AG09319 (cell line): Measurements from ENCODE around the gene TMEM95.

Experiments used
- DNase-seq: peaks from one replicate; pipeline ENCODE4 v3.0.0-alpha.2; 2010; ENCODE audit warnings: low read depth; ENCODE audit errors: extremely low read depth
- TF ChIP-seq, protein P1 (sequence below): IDR thresholded peaks from 2 replicates; pipeline ENCODE4 v1.5.1; 2011; ENCODE audit warnings: low read depth, mild to moderate bottlenecking, inconsistent platforms, low read length, moderate library complexity

TMEM95 gene

DNA sequence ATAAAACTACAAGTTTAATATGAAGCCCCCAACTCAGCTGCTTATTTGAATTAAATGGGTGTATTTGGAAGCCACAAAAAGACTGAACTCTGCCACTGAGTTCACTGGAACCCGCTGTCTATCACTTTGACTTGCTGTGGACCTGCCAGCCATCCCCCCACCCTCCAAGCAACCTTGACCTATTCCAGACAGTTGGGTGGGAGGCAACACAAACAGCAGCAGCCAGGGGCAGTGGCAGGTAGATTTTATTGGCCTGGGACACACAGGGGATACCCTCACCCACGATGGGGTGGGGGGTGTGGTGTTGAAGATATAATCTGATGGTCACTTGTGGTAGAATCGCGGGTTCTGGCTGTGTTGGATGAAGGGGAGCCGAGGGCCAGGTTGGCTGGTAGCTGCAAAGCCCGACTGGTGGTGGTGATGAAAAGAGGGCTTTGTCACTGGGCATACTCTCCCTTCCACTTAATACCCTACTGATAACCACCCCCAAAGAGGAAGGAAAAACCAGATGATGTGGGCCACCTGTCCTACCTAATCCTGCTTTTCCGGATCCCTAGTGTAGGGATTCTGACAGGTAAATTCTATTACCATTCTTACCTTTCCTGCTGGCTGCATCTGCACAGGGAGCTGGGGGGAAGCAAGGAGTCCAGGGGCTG is 42.4 kb upstream of the TMEM95 start:
- DNase-seq, result no peak

DNA sequence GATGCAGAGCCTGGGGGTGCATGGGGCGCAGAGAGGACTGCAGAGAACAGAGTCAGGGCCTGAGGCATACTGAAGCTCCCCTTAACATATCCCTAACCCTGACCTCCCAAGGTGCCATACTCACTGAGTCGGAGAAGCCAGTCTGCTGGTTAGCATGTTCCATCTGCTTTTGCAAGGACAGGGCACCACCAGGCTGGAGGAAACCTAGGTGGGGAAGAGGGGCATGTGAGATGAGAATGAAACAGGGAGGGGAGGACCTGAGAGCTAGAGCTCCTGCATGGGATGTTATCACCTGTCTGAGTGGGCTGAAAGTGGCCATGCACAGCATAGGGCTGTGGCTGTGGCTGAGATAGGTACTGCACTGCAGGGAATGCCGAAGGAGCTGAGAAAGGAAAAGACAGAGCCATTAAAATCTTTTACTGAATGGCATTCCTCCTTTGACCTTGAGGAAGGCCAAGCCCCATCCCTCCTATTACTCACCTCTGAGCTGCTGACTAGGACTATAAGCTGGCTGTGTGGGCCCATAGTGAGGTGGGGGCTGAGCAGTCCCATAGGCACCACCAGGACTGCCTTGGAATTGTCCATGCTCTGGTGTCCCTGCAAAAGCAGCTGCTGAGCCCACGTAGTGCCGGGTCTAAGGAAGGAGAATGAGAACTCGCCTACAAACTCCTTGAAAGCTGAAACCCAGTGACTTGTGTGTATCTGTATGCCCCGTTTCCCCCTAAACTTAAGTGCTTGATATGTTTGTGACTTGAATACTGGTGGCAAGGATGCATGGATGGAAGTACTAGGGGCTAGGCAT is 41.7 kb upstream of the TMEM95 start:
- TF ChIP-seq, protein P1, sequence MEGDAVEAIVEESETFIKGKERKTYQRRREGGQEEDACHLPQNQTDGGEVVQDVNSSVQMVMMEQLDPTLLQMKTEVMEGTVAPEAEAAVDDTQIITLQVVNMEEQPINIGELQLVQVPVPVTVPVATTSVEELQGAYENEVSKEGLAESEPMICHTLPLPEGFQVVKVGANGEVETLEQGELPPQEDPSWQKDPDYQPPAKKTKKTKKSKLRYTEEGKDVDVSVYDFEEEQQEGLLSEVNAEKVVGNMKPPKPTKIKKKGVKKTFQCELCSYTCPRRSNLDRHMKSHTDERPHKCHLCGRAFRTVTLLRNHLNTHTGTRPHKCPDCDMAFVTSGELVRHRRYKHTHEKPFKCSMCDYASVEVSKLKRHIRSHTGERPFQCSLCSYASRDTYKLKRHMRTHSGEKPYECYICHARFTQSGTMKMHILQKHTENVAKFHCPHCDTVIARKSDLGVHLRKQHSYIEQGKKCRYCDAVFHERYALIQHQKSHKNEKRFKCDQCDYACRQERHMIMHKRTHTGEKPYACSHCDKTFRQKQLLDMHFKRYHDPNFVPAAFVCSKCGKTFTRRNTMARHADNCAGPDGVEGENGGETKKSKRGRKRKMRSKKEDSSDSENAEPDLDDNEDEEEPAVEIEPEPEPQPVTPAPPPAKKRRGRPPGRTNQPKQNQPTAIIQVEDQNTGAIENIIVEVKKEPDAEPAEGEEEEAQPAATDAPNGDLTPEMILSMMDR, result no peak
- DNase-seq, result no peak

More for the DNA sequence above, 42.4 kb upstream of the TMEM95 start:
- TF ChIP-seq, protein P1, result no peak

DNA sequence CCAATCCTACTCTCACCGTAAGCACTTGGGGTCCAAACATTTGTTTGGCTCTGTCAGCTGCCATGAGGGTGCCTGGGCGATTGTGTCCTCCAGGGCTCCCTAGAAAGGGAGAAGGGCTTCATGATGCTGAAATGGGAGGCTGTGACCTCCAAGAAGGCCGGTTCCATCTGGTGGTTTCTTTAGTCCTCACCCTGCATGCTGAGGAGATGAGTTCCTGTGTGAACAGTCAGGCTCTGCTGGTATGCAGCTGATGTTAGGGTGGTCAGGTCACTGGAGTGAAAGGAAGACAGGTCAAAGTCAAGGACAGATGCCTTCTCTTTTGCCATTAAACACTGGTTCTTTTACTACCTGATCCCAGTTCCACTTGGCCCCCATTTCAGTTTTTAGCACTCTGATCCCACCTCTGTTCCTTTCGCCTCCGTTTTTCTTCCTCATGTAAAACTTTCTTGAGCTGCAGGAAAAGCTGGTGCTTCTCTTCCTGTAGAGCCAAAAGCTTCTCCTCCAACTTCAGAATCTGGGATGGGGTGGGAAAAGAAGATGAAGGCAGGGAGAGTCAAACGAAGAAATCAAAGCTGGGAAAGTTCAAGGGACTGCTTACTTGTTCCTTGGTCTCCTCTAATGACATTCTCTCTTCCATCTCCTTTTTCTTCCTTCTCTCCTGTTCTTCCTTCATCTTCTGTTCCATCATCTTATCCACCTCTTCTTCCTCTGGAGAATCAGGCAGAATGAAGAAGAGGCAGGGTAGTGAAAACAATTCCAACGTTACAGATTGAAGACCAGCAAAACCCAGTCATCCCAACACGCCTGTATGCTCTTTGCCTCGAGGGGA is 40.9 kb upstream of the TMEM95 start:
- TF ChIP-seq, protein P1, result no peak
- DNase-seq, result no peak

DNA sequence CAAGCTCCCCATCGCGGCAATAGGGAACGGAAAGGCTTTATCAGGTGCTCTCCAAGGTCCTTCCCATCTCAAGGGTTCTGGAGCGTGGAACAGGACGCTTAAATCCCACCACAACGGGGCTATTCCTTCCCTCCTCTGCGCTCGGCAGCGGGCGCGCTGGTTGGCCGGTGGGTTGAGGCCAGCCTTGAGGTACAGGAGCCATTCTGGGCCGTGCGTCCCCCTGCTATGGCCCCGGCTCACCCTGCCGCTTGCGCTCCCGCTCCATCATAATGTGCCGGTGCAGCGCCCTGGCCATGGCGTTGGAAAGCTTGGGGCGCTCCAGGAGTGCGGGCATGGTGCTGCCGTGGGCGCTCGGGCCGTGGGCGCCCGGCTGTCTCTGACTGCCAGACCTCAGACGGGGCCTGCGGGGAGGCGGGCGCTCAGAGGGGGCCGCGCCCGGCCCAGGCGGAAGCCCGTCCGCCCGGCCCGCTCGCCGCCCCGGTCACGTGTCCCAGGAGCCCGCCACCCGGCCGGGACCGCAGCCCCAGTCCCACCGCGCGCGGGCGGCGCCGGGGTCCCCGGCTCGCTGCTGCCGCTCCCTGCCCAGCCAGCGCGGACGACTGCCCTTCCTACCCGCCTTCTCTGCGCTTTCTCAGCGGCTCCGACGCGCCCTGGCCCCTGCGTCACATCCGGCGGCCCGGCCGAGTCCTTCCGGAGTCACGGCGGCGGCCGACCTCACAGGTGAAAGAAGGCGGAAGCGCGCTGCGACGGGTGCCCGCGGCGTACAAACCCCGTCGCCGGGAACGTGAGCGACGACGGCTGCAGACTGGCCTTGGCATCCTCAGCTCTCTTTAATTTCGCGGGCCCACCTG is 40.0 kb upstream of the TMEM95 start, which contains the start of gene GPS2:
TSS of gene GPS2 (minus strand) at position 642 of the 851 bp plus-strand sequence. CDS start at position 334, 308 bp downstream.
- no peak for DNase-seq
- TF ChIP-seq, protein P1, result no peak

DNA sequence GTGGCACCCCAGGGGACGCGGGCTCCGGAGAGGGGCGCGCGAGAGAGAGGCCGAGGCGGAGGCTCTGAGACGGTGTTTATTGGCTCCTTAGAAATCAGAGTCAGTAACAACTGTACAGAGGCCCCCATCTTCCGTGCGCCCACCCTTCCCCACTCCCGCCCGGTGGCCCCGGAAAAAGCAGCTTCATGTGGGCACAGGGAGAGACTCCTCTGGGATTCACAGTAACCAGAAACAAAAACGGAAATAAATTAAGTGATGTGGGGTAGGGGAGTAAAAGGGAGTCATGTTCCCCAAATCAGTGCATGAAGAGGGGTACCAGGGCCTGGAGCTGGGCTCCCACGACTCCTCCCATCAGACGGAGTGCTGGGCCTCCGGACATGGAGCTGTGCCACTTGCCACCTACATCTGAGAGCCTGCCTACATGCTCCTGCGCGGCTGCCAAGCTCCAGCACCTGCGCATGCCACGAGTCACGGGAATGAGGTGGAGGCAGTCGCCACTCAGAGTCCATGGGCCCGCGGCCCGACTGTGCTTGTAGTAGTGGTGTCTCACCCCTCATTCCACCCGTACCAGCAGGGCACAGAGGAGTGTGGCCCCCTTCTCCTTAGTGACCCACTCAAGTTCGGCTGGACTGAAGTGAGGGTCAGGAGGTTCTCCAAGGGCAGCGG is 39.3 kb upstream of the TMEM95 start:
- no peak for DNase-seq
- TF ChIP-seq, protein P1, result no peak

DNA sequence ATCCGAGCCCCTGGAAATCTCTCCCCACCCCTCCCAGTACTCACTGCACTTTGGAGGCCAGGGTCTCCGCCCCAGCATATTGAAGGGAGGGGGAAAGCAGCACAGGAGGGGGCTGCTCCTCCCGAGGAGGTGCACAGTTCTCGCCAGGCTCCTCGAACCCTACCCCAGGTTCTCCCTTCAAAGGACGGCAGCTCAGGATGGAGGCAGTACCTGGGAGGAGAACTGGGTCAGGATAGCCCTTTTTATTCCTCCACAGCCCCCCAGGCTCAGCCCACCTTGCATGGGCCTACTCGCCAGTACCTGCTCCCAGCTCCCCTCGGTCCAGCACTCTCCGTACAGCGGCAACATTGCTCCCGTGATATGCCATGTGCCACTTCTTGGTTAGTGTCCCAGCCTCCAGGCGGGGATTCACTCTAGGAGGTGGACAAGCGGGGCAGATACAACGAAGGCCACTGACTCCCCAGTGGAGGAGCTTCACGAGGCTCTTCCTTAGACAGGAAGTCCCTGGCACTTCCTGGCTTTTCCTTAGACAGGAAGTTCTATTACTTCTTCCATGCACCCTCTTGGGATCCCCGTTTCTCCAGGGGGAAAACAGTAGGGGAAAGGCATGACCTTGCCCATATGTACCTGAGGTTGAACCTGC is 37.7 kb upstream of the TMEM95 start:
- TF ChIP-seq, protein P1, result no peak
- no peak for DNase-seq
